IPS DF 4.7 (cell line): Measurements from ENCODE around the gene QSOX1.
A peak's percentile ranks its signal among the peaks of the same experiment; 100 is the strongest.
"Not testable (repeated sequence)": the region's sequence is repeated elsewhere in the genome, so short reads cannot be mapped to it uniquely, and the experiment has no call there.

Experiments used
- DNase-seq: peaks from one replicate; pipeline ENCODE4 v3.0.0-alpha.2; 2013; ENCODE audit warnings: low spot score; ENCODE audit errors: extremely low read depth

QSOX1 gene

GRCh38 chr1:180154325-180155181 is at the start of gene QSOX1:
QSOX1 (plus strand) TSS chr1:180154869; CDS start chr1:180154908, 39 bp downstream.
- peak; percentile 44 for DNase-seq

- no peak for DNase-seq
Measured at GRCh38 chr1:180112091-180112490, 42.6 kb upstream of the QSOX1 start.

GRCh38 chr1:180112984-180113647 is 41.6 kb upstream of the QSOX1 start:
- DNase-seq = no peak

- DNase-seq = no peak
Measured at GRCh38 chr1:180114396-180114945, 40.2 kb upstream of the QSOX1 start.

GRCh38 chr1:180116964-180117763 is 37.5 kb upstream of the QSOX1 start:
- DNase-seq = no peak

- no peak for DNase-seq
Measured at GRCh38 chr1:180117764-180118116, 36.9 kb upstream of the QSOX1 start.

GRCh38 chr1:180119837-180120236 is 34.8 kb upstream of the QSOX1 start:
- no peak for DNase-seq

GRCh38 chr1:180123463-180123936 is 31.2 kb upstream of the QSOX1 start:
- DNase-seq = no peak

- DNase-seq = no peak
Measured at GRCh38 chr1:180130651-180131050, 24.0 kb upstream of the QSOX1 start.

GRCh38 chr1:180131510-180131909 is 23.2 kb upstream of the QSOX1 start:
- no peak for DNase-seq

- DNase-seq = no peak
Measured at GRCh38 chr1:180133193-180133592, 21.5 kb upstream of the QSOX1 start.

- not testable (repeated sequence) for DNase-seq
Measured at GRCh38 chr1:180133688-180134087, 21.0 kb upstream of the QSOX1 start.

- no peak for DNase-seq
Measured at GRCh38 chr1:180135535-180135934, 19.1 kb upstream of the QSOX1 start.

GRCh38 chr1:180136331-180136967 is 18.2 kb upstream of the QSOX1 start:
- DNase-seq = no peak

GRCh38 chr1:180136968-180137356 is 17.7 kb upstream of the QSOX1 start:
- no peak for DNase-seq

- DNase-seq = no peak
Measured at GRCh38 chr1:180137776-180138175, 16.9 kb upstream of the QSOX1 start.

- DNase-seq = no peak
Measured at GRCh38 chr1:180141381-180141934, 13.2 kb upstream of the QSOX1 start.

GRCh38 chr1:180143359-180143758 is 11.3 kb upstream of the QSOX1 start:
- no peak for DNase-seq

GRCh38 chr1:180144659-180145357 is 9.9 kb upstream of the QSOX1 start:
- no peak for DNase-seq

GRCh38 chr1:180145446-180145845 is 9.2 kb upstream of the QSOX1 start:
- no peak for DNase-seq
